Gastroesophageal sphincter (tissue), 3 donors: Measurements from ENCODE around the gene TMX3.

ENCODE experiments used
- CTCF ChIP-seq, 4 experiments: fragments of 200-600 bp in 2 of 4; fragments of 450-650 bp in 2 of 4; sonication (generic) in 1 of 4; IDR thresholded peaks; one replicate each; pipeline ENCODE4 v1.5.1; 2017 to 2019; ENCODE audit warnings: antibody characterized with exemption in 4 of 4, mild to moderate bottlenecking in 2 of 4, moderate library complexity in 2 of 4
- POLR2A ChIP-seq, 2 donors: fragments of 450-650 bp; IDR thresholded peaks; one replicate each; pipeline ENCODE4 v1.6.1; 2017; ENCODE audit warnings: antibody characterized with exemption in 2 of 2, mild to moderate bottlenecking in 2 of 2, moderate library complexity in 1 of 2

GRCh38 chr18:68662754-68663153 lies 52.2 kb downstream of the TMX3 start:
- no peak for TF ChIP-seq CTCF (IDR thresholded peaks at IDR 0.05)
- no peak for TF ChIP-seq POLR2A (IDR thresholded peaks at IDR 0.05)
